HCT116 (cell line): ENCODE results near the gene SNX19. TPM values are rescaled to one million over a fixed set of nuclear protein-coding genes. Genes with fewer than 3 reads are reported as not detected.

Experiments used
- ATAC-seq: fragments of 200-7000 bp; cut with Tn5 transposase; 2 replicates; pipeline ENCODE4 v1.9.1; 2020; ENCODE audit warnings: mild to moderate bottlenecking, moderate library complexity
- BruUV-seq: library from RNA; stranded (reverse); fragments of 400-500 nt; replicated peaks from 2 replicates; lab custom pipeline; 2021; lab: Mats Ljungman, UMichigan
- CTCF ChIA-PET: fragments of 300-600 bp; sonication (Branson Sonifier 250); formaldehyde crosslinking; loops from one replicate; lab custom pipeline; 2021; ENCODE audit warnings: antibody characterized with exemption; lab: Charles Lee
- POLR2A ChIA-PET: fragments of 300-600, 350-600 bp; sonication (Branson Sonifier 250); formaldehyde crosslinking; loops from one replicate; lab custom pipeline; 2021; ENCODE audit warnings: antibody characterized with exemption; lab: Charles Lee
- RAD21 ChIA-PET, 2 experiments: fragments of 300-600 bp; sonication (Branson Sonifier 250); formaldehyde crosslinking; loops; one replicate each; lab custom pipeline; 2023; ENCODE audit warnings: low total read pairs in 2 of 2; ENCODE audit not compliant: uncharacterized antibody in 2 of 2, unreplicated experiment in 2 of 2, low non-redundant PET in 1 of 2; lab: Charles Lee
- DNase-seq: peaks from one replicate; pipeline ENCODE4 v3.0.0-alpha.2; 2010; ENCODE audit warnings: low read depth, low spot score
- H2AFZ ChIP-seq: fragments of 200-600 bp; shearing (Covaris generic), sonication (generic); 2 replicates; pipeline ENCODE4 v1.6.1; 2017; ENCODE audit warnings: low read depth, mixed run types, mixed read lengths, antibody characterized with exemption, low read length; ENCODE audit not compliant: poor library complexity, severe bottlenecking
- H3K27ac ChIP-seq: 2 replicates; pipeline ENCODE4 v1.5.1; 2012; ENCODE audit warnings: low read depth, low read length
- H3K27me3 ChIP-seq: fragments of 200-600 bp; sonication (generic); 2 replicates; pipeline ENCODE4 v1.6.1; 2016; ENCODE audit warnings: mixed run types, low read length, mixed read lengths; ENCODE audit not compliant: insufficient read depth
- H3K36me3 ChIP-seq, 2 experiments: fragments of 200-500 bp in 1 of 2; fragments of 200-600 bp in 1 of 2; sonication (Bioruptor generic) in 1 of 2; sonication (generic) in 1 of 2; 2 replicates each; pipeline versions ENCODE4 v1.5.1 to v1.6.1; 2014 to 2016; ENCODE audit warnings: low read length in 2 of 2, inconsistent platforms in 1 of 2, mixed read lengths in 1 of 2, mixed run types in 1 of 2; ENCODE audit not compliant: insufficient read depth in 2 of 2, control insufficient read depth in 1 of 2
- H3K4me1 ChIP-seq, 2 experiments: fragments of 200-600 bp in 1 of 2; sonication (generic) in 1 of 2; 2 replicates each; pipeline versions ENCODE4 v1.5.1 to v1.6.1; 2012 to 2017; ENCODE audit warnings: low read length in 2 of 2, inconsistent platforms in 1 of 2, mild to moderate bottlenecking in 1 of 2, mixed read lengths in 1 of 2, mixed run types in 1 of 2, moderate library complexity in 1 of 2; ENCODE audit not compliant: insufficient read depth in 2 of 2, control insufficient read depth in 1 of 2
- H3K4me2 ChIP-seq: fragments of 200-600 bp; sonication (generic); 2 replicates; pipeline ENCODE4 v1.6.1; 2017; ENCODE audit warnings: mixed run types, low read length, mixed read lengths
- H3K4me3 ChIP-seq, 2 experiments: fragments of 200-600 bp in 1 of 2; sonication (generic) in 1 of 2; replicated peaks in 1 of 2; 2 replicates each; pipeline ENCODE4 v1.5.1; 2011 to 2016; ENCODE audit warnings: low read length in 2 of 2, control low read depth in 1 of 2, low read depth in 1 of 2, mild to moderate bottlenecking in 1 of 2, mixed read lengths in 1 of 2, mixed run types in 1 of 2
- H3K79me2 ChIP-seq: fragments of 200-600 bp; sonication (generic); 2 replicates; pipeline ENCODE4 v1.6.1; 2017; ENCODE audit warnings: mild to moderate bottlenecking, mixed run types, low read length, moderate library complexity, mixed read lengths; ENCODE audit not compliant: insufficient read depth
- H3K9ac ChIP-seq: fragments of 200-600 bp; sonication (generic); 2 replicates; pipeline ENCODE4 v1.6.1; 2016; ENCODE audit warnings: low read length, mixed read lengths
- H3K9me2 ChIP-seq: fragments of 200-600 bp; sonication (generic), shearing (Covaris generic); 2 replicates; pipeline ENCODE4 v1.6.1; 2017; ENCODE audit warnings: mixed run types, mild to moderate bottlenecking, moderate library complexity; ENCODE audit not compliant: insufficient read depth
- H3K9me3 ChIP-seq, 2 experiments: fragments of 200-500 bp in 1 of 2; fragments of 200-600 bp in 1 of 2; sonication (Bioruptor generic) in 1 of 2; sonication (generic) in 1 of 2; 2 replicates each; pipeline ENCODE4 v1.6.1; 2014 to 2017; ENCODE audit warnings: low read length in 2 of 2, mixed read lengths in 2 of 2, inconsistent platforms in 1 of 2, low read depth in 1 of 2, mild to moderate bottlenecking in 1 of 2, mixed run types in 1 of 2, moderate library complexity in 1 of 2; ENCODE audit not compliant: control insufficient read depth in 1 of 2, insufficient read depth in 1 of 2
- H4K20me1 ChIP-seq: fragments of 200-600 bp; sonication (generic), shearing (Covaris generic); 2 replicates; pipeline ENCODE4 v1.6.1; 2017; ENCODE audit warnings: mixed run types, mild to moderate bottlenecking, moderate library complexity; ENCODE audit not compliant: insufficient read depth
- CEBPB ChIP-seq: IDR thresholded peaks from 2 replicates; pipeline ENCODE4 v1.6.1; 2012; ENCODE audit warnings: low read depth
- CTCF ChIP-seq, 3 experiments: fragments of 200-600 bp in 1 of 3; sonication (generic) in 1 of 3; IDR thresholded peaks in 2 of 3; conservative IDR thresholded peaks in 1 of 3; 2 replicates each; pipeline ENCODE4 v1.5.1; 2012 to 2017; ENCODE audit warnings: low read depth in 2 of 3, low read length in 2 of 3, antibody characterized with exemption in 1 of 3, borderline replicate concordance in 1 of 3, control low read depth in 1 of 3, mild to moderate bottlenecking in 1 of 3, mixed read lengths in 1 of 3, mixed run types in 1 of 3, moderate library complexity in 1 of 3; ENCODE audit not compliant: insufficient read depth in 1 of 3
- EGR1 ChIP-seq: IDR thresholded peaks from 2 replicates; pipeline ENCODE4 v1.6.1; 2012; ENCODE audit warnings: low read depth
- EZH2 ChIP-seq: fragments of 200-600 bp; sonication (generic); IDR thresholded peaks from 2 replicates; pipeline ENCODE4 v1.6.1; 2017; ENCODE audit warnings: antibody characterized with exemption, mixed run types
- EZH2phosphoT487 ChIP-seq: fragments of 200-600 bp; IDR thresholded peaks from 2 replicates; pipeline ENCODE4 v1.6.1; 2018; ENCODE audit warnings: antibody characterized with exemption, borderline replicate concordance
- MAX ChIP-seq: IDR thresholded peaks from 2 replicates; pipeline ENCODE4 v1.6.1; 2012
- POLR2A ChIP-seq: IDR thresholded peaks from 2 replicates; pipeline ENCODE4 v1.7.0; 2011; ENCODE audit warnings: borderline replicate concordance; ENCODE audit not compliant: insufficient read depth, insufficient read length; ENCODE audit errors: extremely low read depth
- RAD21 ChIP-seq: IDR thresholded peaks from 2 replicates; pipeline ENCODE4 v1.6.1; 2012; ENCODE audit warnings: low read depth, mild to moderate bottlenecking
- SP1 ChIP-seq: IDR thresholded peaks from 2 replicates; pipeline ENCODE4 v1.6.1; 2012; ENCODE audit warnings: low read depth
- SRF ChIP-seq: IDR thresholded peaks from 2 replicates; pipeline ENCODE4 v1.6.1; 2012; ENCODE audit warnings: low read depth
- YY1 ChIP-seq: IDR thresholded peaks from 2 replicates; pipeline ENCODE4 v1.6.1; 2011; ENCODE audit warnings: low read length, low read depth, moderate library complexity, mild to moderate bottlenecking; ENCODE audit not compliant: insufficient replicate concordance; ENCODE audit errors: extremely low read depth
- ZFX ChIP-seq: fragments of 450-650 bp; IDR thresholded peaks from 2 replicates; pipeline ENCODE4 v1.6.1; 2017
- intact Hi-C: fragments of 100-400 bp; cut with micrococcal nuclease; formaldehyde crosslinking; loops from 2 replicates; pipeline ENCODE4 v1.10.0; 2022
- total RNA-seq: library from RNA; stranded (reverse); gene quantifications from one replicate; pipeline ENCODE4 v1.2.1, GENCODE V29; 2021; ENCODE audit not compliant: unreplicated experiment

The SNX19 gene
- total RNA-seq, 1 experiment from 2014 or later: 25.2 TPM

- TF ChIP-seq ZFX (no peak), EGR1 (no peak), POLR2A (no peak)
These were observed 39.1 kb downstream of the SNX19 start (continued) for GRCh38 chr11:130876931-130877915.

- no peak for DNase-seq
- no TSS peak for BruUV-seq
- peaks cover 14 to 22% of the 10 kb centered on the region in 2 experiments; a peak in 3 of 4 replicates for H3K36me3 ChIP-seq
- RAD21 ChIA-PET: no interaction called here
- POLR2A ChIA-PET: no interaction called here
- intact Hi-C loops: no loop called here
- no peaks in the 10 kb centered on the region for H3K9me3 ChIP-seq
- H3K9me2 ChIP-seq: no peaks in the 10 kb centered on the region
- H4K20me1 ChIP-seq: no peaks in the 10 kb centered on the region
- H3K79me2 ChIP-seq: no peaks in the 10 kb centered on the region
- no peak overlapping the region for H3K4me2 ChIP-seq
- ATAC-seq: no peak
- H3K27ac ChIP-seq: no peak overlapping the region
- H2AFZ ChIP-seq: no peak overlapping the region
- CTCF ChIA-PET: no interaction called here
- H3K4me3 ChIP-seq: no peak overlapping the region
- H3K9ac ChIP-seq: no peak overlapping the region
- peaks cover 0 to 9% of the 10 kb centered on the region in 2 experiments; a peak in 1 of 4 replicates for H3K4me1 ChIP-seq
- H3K27me3 ChIP-seq: no peaks in the 10 kb centered on the region
- TF ChIP-seq RAD21 (no peak), CTCF (IDR thresholded peaks at IDR 0.05 in 2 of 3, conservative IDR thresholded peaks at IDR 0.05 in 1 of 3; ENCODE audit: borderline replicate concordance in 1 of 3, insufficient read depth in 1 of 3, low read depth in 2 of 3, low read length in 2 of 3) (no peak), MAX (no peak), EGR1 (no peak), SP1 (no peak), SRF (no peak), CEBPB (no peak), YY1 (no peak), EZH2phosphoT487 (no peak), EZH2 (no peak)
These were observed 40.2 kb downstream of the SNX19 start for GRCh38 chr11:130876100-130876499.
